Neuron (in vitro differentiated cells): Measurements from ENCODE around the gene AKAP12.

Source experiments
- H2AFZ ChIP-seq: one replicate; pipeline ENCODE4 v1.6.1; 2013; ENCODE audit warnings: low read depth, mild to moderate bottlenecking, inconsistent platforms, low read length, moderate library complexity
- H3K27me3 ChIP-seq: one replicate; pipeline ENCODE4 v1.6.1; 2013; ENCODE audit warnings: low read length; ENCODE audit not compliant: insufficient read depth
- H3K36me3 ChIP-seq: one replicate; pipeline ENCODE4 v1.6.1; 2013; ENCODE audit warnings: low read length; ENCODE audit not compliant: insufficient read depth
- H3K4me1 ChIP-seq: one replicate; pipeline ENCODE4 v1.6.1; 2013; ENCODE audit warnings: low read length; ENCODE audit not compliant: insufficient read depth
- H3K4me3 ChIP-seq: 2 replicates; pipeline ENCODE4 v1.5.1; 2013; ENCODE audit warnings: mild to moderate bottlenecking, low read length, moderate library complexity
- H3K9me3 ChIP-seq: one replicate; pipeline ENCODE4 v1.6.1; 2013; ENCODE audit warnings: low read length

Gene AKAP12

GRCh38 chr6:151391471-151392413, 152.0 kb downstream of the AKAP12 start, which contains the start of gene ZBTB2:
TSS of gene ZBTB2 (minus strand) at chr6:151391559. CDS start at chr6:151373637, 17,922 bp downstream.
- Histone ChIP-seq H3K4me3 (peak within 1 kb of the TSS; percentile 61), H3K36me3 (peaks cover 7% of the 10 kb centered on the region), H3K27me3 (no peaks in the 10 kb centered on the region), H3K9me3 (peaks cover 2% of the 10 kb centered on the region), H3K4me1 (peaks cover 26% of the 10 kb centered on the region), H2AFZ (peak within 1 kb of the TSS; percentile 50)

DNA sequence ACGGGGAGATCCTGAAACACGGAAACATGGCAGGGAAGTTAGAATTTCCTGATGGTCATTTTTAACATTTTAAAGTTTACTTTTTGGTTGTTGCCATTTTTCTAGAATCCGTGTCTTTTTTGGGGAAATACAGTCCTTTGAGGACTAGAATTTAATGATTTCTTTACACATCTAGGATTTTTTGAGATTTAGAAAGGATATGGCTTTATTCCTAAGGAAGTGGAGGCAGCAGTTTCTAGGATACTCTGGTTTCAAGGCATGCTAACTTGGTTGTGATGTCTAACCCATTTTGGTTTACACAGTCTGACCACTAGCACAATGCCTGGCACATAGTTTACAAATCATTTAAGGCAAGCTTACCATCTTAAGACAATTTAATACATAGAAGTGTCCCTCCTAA, 152.7 kb downstream of the AKAP12 start:
- no peaks in the 10 kb centered on the region for H3K27me3 ChIP-seq
- H3K9me3 ChIP-seq: peaks cover 2% of the 10 kb centered on the region
- no peak overlapping the region for H2AFZ ChIP-seq
- peak overlapping the region; percentile 61 for H3K4me3 ChIP-seq
- H3K4me1 ChIP-seq: peaks cover 26% of the 10 kb centered on the region
- peaks cover 6% of the 10 kb centered on the region for H3K36me3 ChIP-seq

DNA sequence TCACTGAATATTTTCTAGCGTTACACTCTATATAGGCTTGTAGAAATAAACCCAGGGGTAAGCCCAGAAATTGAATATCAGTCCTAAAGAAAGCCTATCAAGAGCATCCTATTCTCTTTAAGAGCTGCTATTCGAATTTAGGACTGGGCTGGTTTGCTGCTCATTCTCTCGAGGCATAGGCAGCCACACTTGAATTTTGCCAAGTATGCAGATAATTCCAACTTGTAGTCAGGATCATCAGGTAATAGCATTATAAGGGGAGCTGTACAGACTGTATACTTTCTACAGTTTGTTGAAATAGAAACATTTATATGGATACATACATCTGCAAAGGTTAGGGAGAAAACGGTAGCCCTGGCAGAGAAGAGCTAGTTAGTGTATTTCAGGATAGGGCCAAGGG, 153.6 kb downstream of the AKAP12 start:
- Histone ChIP-seq H3K4me3 (peak overlapping the region; percentile 61), H3K4me1 (peaks cover 26% of the 10 kb centered on the region), H2AFZ (no peak overlapping the region), H3K27me3 (no peaks in the 10 kb centered on the region), H3K9me3 (peaks cover 2% of the 10 kb centered on the region), H3K36me3 (peaks cover 10% of the 10 kb centered on the region)

- H2AFZ ChIP-seq: no peak overlapping the region
- H3K36me3 ChIP-seq: peaks cover 34% of the 10 kb centered on the region
- peaks cover 2% of the 10 kb centered on the region for H3K9me3 ChIP-seq
Observed at GRCh38 chr6:151399679-151400078, 159.9 kb downstream of the AKAP12 start.

DNA sequence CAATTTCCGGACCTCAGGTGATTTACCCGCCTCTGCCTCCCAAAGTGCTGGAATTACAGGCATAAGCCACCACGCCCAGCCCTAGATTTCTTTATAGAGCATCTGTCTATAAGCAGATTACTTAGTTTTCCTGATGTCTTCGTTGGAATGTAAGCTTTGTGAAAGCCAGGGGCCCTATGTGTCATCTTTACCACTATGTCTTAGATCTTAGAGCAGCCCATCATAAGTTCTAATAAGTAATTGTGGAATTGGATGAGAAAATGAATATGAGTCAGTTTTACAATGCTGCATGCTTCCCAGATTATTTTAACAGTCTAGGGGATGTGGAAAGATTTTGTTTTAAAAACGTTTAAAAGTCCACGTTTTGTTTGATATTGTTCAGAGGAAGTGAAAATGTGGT, 160.7 kb downstream of the AKAP12 start:
- no peak overlapping the region for H2AFZ ChIP-seq
- H3K4me3 ChIP-seq: no peak overlapping the region
- peaks cover under 1% of the 10 kb centered on the region for H3K9me3 ChIP-seq
- no peaks in the 10 kb centered on the region for H3K4me1 ChIP-seq
- H3K36me3 ChIP-seq: peaks cover 39% of the 10 kb centered on the region
- H3K27me3 ChIP-seq: no peaks in the 10 kb centered on the region

More at GRCh38 chr6:151399679-151400078, 159.9 kb downstream of the AKAP12 start:
- H3K4me3 ChIP-seq: no peak overlapping the region
- H3K4me1 ChIP-seq: no peaks in the 10 kb centered on the region
- no peaks in the 10 kb centered on the region for H3K27me3 ChIP-seq

DNA sequence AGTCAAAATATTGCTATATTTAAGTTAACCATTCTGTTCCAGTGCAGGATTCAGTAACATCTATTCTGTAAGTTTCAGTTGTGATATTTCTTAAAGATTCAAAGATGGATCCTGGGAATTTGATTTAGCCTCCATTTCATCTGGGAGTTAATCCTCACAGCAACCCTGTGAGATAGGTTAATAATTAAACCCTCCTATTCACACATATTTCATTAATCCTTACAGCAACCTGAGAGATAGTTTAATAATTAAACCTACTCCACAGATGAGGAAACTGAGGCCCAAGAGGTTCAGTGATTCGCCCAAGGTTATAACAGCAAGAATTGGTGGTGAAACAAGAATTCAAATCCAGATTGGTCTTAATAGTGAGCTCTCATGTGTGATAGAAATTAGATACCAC, 162.5 kb downstream of the AKAP12 start:
- Histone ChIP-seq H3K4me1 (no peaks in the 10 kb centered on the region), H3K27me3 (no peaks in the 10 kb centered on the region), H3K9me3 (no peaks in the 10 kb centered on the region), H3K36me3 (peaks cover 46% of the 10 kb centered on the region), H2AFZ (no peak overlapping the region), H3K4me3 (no peak overlapping the region)

DNA sequence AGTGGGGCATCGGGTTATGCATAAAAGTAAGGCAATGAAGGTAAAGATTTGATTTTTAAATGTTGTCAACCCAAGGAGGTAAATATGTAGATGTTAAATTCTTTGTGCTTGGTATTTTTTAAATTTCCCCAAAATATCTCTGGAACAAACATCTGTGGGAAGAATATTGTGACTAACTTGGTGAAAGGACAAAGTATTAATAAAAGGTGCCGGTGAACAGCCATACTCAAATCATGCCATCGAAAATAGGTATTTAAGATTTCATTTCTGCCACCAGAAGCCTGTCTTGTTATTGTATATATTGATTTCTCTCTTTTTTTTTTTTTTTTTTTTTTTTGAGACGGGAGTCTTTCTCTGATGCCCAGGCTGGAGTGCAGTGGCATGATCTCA, 164.1 kb downstream of the AKAP12 start:
- Histone ChIP-seq H3K27me3 (no peaks in the 10 kb centered on the region), H3K4me1 (no peaks in the 10 kb centered on the region), H3K9me3 (no peaks in the 10 kb centered on the region), H2AFZ (no peak overlapping the region), H3K4me3 (no peak overlapping the region), H3K36me3 (peaks cover 45% of the 10 kb centered on the region)
